Measurements from ENCODE around the gene MAIP1. TPM values are rescaled to one million over a fixed set of nuclear protein-coding genes. Genes with fewer than 3 reads are reported as not detected.

The MAIP1 gene
- total RNA-seq, 1 experiment from 2014 or later: 32.3 TPM

- Histone ChIP-seq H3K9me3 (ENCODE audit: control insufficient read depth, low read depth, low read length) (no peaks in the 10 kb centered on the region), H4K20me1 (ENCODE audit: control insufficient read depth, insufficient read depth, insufficient read length) (no peaks in the 10 kb centered on the region), H3T11ph (ENCODE audit: low read length) (no peak overlapping the region), H2AFZ (ENCODE audit: low read length) (no peak overlapping the region), H4K91ac (ENCODE audit: insufficient read length, low read depth, low read length) (no peak overlapping the region), H3K4me1 (ENCODE audit: insufficient read depth, low read length) (peaks cover 6% of the 10 kb centered on the region), H2BK120ac (ENCODE audit: low read depth, low read length, poor library complexity, severe bottlenecking) (no peak overlapping the region), H2BK20ac (ENCODE audit: low read depth, low read length, poor library complexity, severe bottlenecking) (no peak overlapping the region), H3K27me3 (ENCODE audit: insufficient read depth, low read length) (no peaks in the 10 kb centered on the region), H3K4ac (ENCODE audit: low read depth, low read length) (no peak overlapping the region), H2AK5ac (ENCODE audit: insufficient read length, low read length) (no peak overlapping the region), H3K14ac (ENCODE audit: insufficient read depth, low read length) (no peak overlapping the region), H3K18ac (ENCODE audit: insufficient read length, low read depth, low read length) (no peak overlapping the region), H2BK15ac (ENCODE audit: low read depth, low read length) (no peak overlapping the region), H2BK12ac (ENCODE audit: insufficient read length, low read depth, low read length) (no peak overlapping the region), H3K79me2 (ENCODE audit: insufficient read depth, low read length) (no peaks in the 10 kb centered on the region), H3K9ac (ENCODE audit: extremely low read depth, insufficient read length, low read length) (no peak overlapping the region), H3K27ac (ENCODE audit: insufficient read length, low read depth, low read length) (no peak overlapping the region), H3K56ac (ENCODE audit: insufficient read length, low read depth, low read length) (no peak overlapping the region), H4K5ac (ENCODE audit: insufficient read length, low read depth, low read length) (no peak overlapping the region), H3K4me2 (ENCODE audit: insufficient read depth, insufficient read length, low read length) (no peak overlapping the region), H2BK5ac (ENCODE audit: insufficient read length, low read length) (no peak overlapping the region), H3K23ac (ENCODE audit: insufficient read length, low read depth, low read length) (no peak overlapping the region), H3K79me1 (ENCODE audit: insufficient read depth, low read depth, low read length, poor library complexity, severe bottlenecking) (no peaks in the 10 kb centered on the region), H4K8ac (replicated peaks; ENCODE audit: insufficient read length, low read depth, low read length) (no peak overlapping the region), H3K23me2 (ENCODE audit: insufficient read length, low read depth, low read length, poor library complexity, severe bottlenecking) (peaks cover 3% of the 10 kb centered on the region)
- no CpG with 5 or more reads among the region's 2 CpGs for WGBS (ENCODE audit: extremely low coverage, insufficient read length, low lambda C conversion rate)
- Mint-ChIP-seq H3K9me3 (no peaks in the 10 kb centered on the region), H3K36me3 (ENCODE audit: insufficient read depth in 1 of 3, low read depth in 3 of 3) (peaks cover 0 to 2% (median 0%) of the 10 kb centered on the region in 3 experiments; a peak in 1 of 7 replicates), H3K4me3 (no peak overlapping the region), H3K4me1 (peaks cover 23 to 32% of the 10 kb centered on the region in 2 experiments), H3K27me3 (ENCODE audit: low read depth) (no peaks in the 10 kb centered on the region), H3K27ac (no peak overlapping the region)
- TF ChIP-seq, protein P1, sequence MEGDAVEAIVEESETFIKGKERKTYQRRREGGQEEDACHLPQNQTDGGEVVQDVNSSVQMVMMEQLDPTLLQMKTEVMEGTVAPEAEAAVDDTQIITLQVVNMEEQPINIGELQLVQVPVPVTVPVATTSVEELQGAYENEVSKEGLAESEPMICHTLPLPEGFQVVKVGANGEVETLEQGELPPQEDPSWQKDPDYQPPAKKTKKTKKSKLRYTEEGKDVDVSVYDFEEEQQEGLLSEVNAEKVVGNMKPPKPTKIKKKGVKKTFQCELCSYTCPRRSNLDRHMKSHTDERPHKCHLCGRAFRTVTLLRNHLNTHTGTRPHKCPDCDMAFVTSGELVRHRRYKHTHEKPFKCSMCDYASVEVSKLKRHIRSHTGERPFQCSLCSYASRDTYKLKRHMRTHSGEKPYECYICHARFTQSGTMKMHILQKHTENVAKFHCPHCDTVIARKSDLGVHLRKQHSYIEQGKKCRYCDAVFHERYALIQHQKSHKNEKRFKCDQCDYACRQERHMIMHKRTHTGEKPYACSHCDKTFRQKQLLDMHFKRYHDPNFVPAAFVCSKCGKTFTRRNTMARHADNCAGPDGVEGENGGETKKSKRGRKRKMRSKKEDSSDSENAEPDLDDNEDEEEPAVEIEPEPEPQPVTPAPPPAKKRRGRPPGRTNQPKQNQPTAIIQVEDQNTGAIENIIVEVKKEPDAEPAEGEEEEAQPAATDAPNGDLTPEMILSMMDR (conservative IDR thresholded peaks at IDR 0.05): no peak
- no peak for DNase-seq
Observed at GRCh38 chr2:199984755-199985154, 29.4 kb downstream of the MAIP1 start.
